NOMO-1 treated with dmso at 0.1 percent for 144 hours (cell line): ENCODE measurements around the gene TAF3.

Source experiments
- DNase-seq: peaks from one replicate; lab custom pipeline; 2025; ENCODE audit not compliant: unreplicated experiment; lab: John Stamatoyannopoulos, UW

Gene TAF3

DNA sequence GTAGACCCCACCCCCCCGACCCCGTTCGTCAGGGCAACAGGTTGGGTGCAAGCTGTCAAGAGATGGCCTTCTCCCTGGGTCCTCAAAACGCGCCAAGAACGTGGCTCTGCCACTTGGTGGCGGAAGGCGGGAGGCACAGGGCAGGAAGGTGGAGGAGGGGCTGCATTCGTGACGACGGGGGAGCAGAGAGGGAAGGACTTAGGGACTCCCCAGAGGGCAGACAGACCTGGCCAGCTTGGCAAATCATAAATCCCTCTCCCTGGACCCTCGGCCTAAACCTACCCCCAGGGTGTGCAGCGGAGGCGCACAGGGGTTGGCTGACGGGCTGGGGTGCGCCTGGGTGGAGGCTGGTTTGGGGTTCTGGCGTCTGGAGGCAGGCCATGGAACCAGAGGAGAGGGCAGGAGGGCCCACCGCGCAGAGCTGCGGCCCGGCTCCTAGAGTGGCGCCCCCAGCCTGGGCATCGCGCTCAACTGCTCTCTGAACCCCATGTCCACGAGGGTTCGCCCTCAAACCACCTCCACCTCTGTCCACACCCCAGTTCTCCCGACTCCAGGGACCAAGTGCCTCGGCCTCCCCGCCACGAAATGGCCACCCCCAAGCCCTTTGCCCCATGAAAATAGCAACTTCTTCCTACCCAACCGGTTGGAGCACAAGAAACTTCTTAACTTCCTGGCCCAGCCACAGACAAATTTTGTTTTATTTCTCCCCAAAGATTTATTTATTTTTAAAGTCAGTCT, 225.4 kb downstream of the TAF3 start:
- DNase-seq, result no peak

DNA sequence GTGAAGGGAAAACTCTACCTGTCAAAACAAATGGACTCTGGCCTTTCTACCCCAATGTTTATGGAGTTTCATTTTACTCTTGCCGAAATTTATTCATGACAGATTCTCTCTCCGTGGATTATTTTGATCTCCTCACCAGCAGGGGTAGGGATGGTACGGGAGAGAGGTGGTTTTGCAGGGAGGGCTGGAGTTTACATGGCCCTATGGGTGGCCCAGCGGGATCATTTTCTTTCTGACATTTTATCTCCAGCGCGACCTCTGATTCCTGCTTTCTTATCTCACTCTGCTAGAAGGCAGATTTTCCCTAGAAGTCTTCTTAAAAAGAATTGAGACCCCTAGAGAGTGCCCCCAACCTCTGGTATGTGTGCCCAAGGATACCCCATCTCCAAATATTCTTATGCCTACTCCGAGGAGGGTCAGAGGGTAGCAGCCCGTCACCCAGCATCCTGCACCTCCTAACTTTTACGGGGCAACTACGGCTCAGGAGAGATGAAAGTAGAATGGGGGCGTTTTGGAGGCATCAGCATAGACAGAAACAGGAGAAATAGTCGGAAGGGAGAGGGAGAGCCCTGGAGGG, 226.1 kb downstream of the TAF3 start:
- DNase-seq, result no peak

DNA sequence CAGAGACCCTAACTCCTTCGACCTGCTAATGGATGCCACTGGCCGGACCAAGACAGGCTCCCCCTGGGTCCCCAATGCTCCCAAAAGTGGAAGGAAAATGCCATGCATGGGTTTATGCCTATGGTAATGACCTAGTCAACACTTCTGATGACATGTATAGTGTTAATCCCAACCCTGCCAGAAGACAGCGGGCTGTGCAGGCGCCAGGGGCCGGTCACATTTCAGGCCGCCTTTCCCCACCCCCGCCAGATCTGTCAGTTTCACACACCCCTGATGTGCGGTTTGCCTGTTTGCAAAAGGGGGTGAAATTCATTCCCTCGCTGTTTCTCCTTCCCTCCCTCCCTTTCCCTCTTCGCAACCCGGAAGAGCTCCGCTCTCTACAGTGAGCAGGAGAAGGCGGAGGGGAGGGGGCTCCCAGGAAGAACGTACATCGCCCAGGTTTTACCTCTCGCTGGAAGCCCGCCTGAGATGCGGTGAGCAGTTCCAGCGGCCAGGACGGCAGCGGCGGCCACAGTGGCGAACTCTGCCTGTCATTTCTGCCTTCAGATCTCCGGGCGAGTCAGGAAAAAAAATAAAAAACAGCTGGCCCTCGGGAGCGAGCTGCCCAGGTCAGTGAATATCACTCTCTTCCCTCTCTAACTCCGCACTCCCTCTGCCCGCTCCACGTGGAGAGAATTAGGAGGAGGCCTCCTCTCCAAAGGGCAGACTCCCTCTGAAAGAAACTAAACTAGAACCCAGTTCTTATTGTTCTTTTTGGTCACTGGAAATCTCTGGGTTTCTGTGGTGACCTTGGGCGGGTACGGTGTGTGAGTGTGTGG, 226.8 kb downstream of the TAF3 start:
- DNase-seq, result no peak

DNA sequence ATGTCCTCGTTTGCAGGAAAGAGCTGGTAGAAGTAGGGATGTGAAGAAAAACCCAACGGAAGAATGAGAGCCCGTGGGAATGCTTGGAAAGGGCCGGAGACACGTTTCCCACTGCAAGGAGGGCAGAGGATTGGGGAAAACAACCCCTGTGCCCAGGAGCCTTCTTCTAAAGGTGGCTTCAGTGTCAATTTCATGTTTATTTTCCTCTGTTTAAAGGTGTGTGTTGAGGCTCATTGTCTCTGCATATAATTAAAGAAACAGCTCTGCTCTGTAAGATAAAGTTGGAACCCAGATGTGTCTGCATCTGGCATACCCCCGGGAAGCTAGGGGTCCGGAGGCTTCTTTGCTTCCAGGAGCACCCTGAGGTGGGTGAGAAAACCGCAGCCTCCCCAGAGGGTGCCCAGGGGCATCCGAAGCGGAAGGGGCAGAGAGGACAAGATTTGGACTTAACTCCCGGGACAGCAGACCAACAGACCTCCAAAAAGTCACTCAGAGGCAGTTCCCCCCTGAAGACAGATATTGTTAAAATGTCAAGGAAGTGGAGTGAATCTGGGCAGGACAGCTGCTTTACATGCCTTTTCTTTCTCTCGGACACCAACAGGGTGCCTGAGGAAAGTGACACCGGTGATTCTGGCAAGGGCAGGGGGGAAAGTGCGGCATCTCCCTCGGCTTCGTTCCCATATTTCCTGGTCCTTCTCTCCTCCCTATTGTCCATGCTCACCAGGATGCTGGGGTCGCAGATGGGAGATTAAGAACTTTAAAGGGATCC, 227.6 kb downstream of the TAF3 start:
- no peak for DNase-seq

DNA sequence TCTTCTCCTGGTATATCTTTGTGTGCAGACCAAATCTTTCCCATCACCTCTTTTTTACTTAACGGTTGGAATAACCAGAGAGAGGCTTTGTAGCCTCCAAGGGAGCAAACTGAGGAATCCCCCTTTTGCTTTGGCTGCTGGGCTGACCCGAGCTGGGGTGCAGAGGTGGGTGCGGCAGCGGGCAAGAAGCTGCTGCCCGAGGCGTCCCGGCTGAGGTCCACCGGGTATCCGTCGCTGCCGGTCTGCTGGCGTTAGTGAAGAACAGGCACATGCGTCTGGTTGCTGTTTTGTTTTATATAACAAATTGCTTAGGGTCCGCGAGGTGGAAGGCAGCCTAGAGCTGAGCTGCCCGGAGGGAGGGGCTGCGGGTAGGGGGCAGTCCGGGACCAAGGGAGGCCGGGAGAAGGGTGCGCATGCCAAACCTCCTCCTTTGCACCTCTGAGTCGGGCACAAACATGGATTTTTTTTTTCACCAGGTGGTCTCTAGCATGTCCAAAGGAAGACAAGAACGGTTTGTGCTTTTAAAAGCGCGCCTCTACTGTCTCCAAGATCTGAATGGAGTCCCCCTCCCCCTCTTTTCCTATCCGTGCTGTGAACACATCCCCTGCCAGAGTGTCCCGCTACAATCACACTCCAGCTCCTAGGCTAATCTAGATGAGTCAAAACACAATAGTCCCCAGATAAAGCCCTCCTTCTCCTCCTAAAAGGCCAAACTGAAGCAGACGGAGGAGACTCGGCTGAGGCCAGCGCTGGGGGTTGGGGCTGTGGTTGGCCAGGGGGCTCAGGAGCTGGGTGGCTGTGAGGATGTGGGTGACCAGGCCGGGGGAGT, 229.4 kb downstream of the TAF3 start:
- DNase-seq, result no peak

DNA sequence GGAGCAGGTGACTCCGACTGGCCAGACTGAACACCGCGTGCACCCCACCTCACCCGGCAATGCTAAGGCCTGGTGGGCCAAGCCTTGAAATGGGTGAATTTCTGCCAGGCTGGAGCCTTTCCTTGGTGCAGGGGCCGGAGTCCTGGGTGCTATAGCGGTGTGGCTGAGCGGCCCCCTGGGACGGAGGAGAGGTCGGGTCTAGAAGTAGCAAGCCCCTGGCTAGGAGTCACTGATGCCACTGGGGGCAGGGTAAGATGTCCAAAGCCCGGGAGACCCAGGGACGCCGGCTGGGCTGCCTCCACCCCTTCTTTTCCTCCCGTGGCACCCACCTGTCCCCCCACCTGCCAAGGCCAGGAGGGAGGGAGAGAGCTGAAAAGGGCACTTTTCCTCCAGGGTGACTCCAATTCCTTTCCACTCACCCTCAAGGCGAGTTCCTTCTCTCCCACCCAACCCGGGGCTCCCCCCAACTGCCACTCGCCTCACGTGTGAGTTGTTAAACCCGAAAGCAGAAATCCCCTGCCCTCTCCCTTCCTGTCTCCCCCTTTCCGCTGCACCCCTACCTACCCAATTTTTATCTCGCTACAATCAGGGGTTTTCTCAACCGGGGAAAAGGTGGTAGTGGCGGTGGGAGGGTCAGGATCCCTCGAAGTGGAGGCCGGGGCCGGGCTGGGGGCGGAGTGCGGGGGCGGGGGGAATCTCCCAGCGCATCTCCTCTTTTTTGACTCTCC, 230.1 kb downstream of the TAF3 start:
- no peak for DNase-seq

DNA sequence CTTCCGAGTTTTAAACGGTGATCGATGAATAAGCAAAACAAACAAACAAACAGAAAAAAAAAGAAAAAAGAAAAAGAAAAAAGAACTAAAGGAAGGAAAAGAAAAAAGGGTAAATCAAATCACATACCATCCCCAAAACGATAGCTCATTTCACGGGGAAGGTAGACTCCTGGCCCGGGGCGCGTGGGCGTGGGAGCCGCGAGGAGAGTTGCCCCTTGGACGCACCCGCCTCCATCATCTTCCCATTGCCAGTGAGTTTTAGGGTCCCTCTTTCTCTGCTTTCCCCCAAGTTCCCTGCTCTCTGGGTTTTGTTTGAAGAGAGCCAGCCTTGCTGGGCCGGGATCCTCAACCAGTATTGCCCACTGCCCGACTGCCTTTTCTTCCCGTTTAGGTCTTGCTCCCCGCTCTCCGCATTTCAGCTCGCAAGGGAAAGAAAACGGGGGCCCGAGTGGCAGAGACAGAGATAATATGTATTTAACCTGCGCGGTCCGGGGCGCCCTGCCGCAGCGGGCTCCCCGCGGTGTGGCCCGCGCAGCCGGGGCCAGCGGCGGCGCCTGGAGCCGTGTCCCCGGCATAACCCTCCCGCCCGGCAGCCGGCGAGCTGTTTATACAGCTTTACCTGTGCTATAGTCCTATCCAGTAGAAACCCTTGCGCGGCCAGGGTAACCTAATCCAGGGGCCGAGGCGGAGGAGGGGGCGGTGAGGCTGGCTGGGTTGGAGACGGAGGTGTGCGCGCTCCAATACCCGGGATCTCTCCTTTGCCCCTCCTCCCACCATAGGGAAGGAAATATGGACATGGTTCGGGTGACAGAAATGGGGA, 230.9 kb downstream of the TAF3 start:
- no peak for DNase-seq

DNA sequence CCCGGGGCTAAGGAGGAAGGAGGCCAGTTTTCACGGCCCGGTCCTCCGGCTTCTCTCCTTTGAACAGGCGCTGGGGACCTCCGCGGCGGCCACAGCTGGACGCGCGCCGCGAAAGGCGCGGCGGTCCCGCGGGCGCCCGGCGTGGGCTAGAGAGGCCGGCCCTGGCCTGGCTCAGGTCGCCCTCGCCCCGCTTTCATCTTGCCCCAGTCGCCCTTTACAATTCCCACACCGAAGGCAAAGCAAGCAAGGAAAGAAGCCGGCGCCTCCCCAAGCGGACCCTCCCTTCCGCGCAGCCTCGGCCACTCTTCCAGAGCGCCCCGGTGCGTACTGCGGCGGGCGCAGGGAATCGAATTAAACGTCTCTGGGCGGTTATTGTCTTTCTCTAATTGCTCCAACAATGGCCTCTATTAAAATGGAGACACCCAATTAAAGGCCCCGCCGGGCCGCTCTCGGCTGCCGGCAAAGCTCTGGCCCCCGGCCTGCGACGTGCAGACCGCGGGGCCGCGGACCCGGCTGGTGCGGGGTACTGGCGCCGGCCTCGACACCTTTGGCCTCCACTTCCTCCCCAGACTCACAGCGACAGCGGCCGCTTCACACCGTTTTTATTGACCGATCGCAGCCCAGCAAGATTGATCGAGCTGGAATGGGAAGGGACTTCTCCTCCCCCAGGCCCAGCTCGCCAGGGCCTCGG, 231.7 kb downstream of the TAF3 start:
- DNase-seq, result no peak

DNA sequence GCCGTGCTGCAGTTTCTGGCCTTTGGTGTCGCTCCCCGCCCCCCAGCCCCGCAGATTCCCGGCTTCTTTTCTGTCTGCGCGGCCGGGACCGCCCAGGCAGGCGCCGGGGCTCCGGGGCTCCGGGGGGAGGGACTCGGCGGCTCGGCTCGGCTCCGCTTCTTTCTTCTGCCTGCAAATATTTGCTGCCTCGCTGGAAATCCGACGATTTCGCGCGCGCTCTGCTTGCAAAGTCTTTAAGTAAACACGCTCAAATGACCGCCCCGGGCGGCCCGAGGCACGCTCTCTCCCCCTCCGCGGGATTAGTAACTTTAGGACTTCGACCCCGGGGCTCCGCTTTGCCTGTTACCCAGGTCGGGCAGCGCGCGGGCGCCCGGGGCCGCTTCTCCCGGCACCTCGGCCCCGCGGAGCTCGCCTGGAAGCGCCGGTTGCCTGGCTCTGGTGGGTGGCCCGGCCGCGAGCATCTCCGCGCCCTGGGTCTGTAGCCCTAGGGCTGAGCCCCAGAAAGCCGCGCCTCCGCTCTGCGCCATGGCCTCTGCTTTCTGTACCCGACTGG, 232.3 kb downstream of the TAF3 start:
- no peak for DNase-seq

DNA sequence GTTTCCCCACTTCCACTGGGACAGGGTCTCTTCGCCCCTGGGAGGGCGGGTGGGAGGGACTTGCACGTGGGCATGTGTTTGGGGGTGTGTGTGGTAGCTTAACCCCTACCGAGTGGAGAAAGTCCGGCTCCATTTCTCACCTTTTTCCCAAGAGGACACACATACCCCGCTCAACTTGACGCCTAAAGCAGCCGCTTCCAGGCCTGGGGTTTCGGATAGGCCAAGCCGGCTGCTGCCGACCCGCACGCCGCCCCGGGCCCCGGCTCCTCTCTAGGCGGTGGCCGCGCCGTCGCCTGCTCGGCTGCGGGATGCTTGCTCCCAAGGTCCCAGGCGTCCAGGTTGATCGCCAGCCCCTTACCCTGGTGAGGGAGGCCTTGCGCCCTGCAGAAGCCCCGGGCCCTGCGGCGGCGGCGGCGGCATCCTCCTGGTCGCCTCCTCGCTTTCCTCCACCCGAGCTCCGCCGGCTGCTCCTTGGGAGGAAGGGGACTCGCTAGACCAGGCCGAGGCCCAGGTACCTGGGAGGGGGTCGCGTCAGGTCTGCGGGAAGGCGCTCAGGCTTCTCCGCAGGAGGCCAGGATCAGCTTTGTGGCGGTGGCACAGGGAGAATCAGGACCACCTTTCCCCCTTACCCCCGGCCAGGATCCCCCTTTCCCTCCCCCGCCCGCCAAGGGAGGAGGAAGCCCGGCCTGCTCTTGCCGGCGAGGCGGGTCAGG, 233.0 kb downstream of the TAF3 start:
- DNase-seq, result no peak

DNA sequence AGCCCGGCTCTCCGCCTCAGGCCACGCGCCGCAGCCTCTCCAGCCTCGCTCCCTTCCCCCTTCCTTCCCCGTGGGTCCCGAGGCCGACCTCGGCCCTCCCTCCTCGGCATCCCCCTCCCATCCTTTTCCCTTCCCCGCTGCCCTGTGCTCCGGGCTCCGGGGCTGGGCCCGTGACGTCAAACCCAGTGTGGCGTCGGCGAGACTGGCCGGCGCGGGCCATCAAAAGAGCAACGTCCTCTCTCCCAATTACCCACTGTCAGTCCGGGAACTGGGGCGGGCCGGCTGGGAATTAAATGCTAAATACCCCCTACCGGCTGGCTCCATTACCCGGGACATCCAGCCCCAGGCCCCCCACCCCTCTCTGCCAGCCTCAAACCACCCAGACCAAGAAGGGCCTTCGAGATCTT, 233.5 kb downstream of the TAF3 start:
- no peak for DNase-seq

DNA sequence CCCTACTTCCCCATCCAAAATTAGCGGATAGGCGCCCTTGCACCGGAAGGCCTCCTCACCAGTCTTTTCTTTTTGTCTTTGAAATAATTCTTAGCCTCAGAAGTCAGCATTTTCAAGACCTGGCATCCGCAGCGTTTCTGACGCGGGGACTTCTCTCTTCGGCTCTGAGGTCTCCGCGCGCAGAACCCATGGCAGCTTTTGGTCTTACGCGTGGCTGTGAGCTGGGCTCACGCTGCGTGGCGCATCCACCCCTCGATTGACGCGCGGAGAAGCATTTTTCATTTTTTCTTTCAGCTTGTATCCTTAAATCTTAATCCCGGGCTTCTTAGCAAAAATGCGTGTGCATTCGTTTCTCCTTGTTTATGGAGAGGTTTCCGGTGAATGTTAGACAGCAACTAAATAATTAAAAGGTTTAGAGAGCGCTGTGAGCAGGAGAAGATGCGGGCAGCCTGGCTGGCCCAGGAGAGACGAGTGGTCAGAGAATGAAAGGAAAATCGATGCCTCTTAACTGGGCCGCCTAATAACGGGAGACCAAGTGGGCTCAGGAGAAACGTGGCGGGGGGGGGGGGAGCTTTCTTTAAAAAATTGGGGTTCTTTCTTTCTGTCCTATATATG, 234.1 kb downstream of the TAF3 start:
- DNase-seq, result no peak

DNA sequence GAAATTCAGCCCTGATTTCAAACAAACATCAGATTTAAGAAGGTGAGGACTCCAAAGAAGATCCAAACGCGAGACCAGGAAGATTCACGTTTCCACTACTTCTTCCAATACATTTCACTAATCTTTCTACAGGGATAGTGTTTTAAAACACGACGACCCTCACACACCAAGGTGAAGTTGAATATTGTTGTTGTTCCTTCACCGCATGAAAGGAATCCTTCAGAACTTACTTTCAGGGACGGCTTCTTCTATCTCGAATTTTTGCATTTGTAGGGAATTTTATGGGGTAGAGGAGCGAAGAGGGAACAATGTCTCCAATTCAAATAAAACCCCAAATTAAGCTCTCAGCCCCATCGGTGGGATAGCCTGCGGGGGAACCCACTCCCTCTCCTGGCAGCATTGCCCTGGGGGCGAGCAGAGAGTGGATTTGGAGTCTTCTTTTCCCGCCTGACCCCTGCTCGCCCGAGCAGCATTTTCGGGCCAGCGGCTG, 234.7 kb downstream of the TAF3 start:
- no peak for DNase-seq

DNA sequence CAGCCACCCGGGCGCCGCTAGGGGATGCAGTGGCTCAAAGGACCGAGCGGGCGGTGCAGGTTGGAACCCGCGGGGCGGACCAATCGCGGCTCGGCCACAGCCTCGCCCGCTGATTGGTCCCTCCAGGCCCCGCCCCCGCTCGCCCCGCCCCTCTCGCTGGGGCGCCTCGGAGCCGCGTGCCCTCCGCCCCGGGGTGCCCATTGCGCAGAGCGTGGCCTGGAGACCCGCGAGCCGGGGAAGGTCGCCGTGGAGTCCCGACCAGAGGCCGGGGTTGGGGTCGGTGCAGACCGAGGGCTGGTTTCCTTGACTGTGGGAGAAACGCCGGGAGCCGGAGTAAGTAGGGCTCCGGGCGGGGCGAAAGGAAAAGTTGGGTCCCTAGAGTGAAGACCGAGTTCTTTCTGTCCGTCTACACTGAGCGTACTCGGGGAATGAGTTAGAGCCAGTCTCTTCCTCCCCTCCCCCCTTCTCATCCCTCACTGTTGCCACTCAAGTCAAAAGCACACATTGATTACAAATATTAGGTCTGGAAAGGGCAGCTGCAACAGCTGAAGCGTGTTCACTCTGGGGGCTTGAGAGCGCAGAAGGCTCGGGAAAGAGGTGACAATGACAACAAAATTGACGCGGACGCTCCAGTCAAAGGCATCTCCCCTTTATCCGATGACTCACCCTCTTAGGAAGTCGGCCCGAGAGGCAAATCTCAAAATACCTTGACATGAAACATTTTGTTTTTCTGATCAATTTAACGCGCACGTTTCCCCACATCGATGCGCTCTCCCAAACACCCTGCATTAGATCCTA, 235.3 kb downstream of the TAF3 start:
- peak; percentile 70 for DNase-seq

DNA sequence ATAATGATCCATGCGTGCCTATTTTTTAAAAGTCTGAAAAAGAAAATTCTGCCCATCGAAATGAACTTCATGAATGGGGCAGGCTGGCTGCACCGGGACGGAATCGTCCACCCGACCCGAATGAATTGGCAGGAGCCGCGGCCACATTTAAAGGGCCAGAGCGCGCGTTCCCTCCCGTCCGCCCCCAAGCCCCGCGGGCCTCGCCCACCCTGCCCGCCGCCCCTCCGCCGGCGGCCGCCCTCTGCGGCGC, 235.9 kb downstream of the TAF3 start:
- no peak for DNase-seq
